HEK293 (cell line): ENCODE measurements around the gene ALDH16A1.

Experiments
- BCL11B ChIP-seq: fragments of 450-650 bp; formaldehyde crosslinking; IDR thresholded peaks from 2 replicates; pipeline ENCODE4 v1.5.1; 2016; ENCODE audit warnings: low read depth, missing biosample characterization, missing genetic modification characterization
- HOXD13 ChIP-seq: sonication (generic); formaldehyde crosslinking; IDR thresholded peaks from 2 replicates; pipeline ENCODE4 v1.8.0; 2022; ENCODE audit warnings: missing genetic modification reagents, borderline replicate concordance
- KLF8 ChIP-seq: fragments of 450-650 bp; formaldehyde crosslinking; IDR thresholded peaks from 2 replicates; pipeline ENCODE4 v1.5.1; 2016; ENCODE audit warnings: missing biosample characterization, missing genetic modification characterization
- OVOL3 ChIP-seq: fragments of 450-650 bp; formaldehyde crosslinking; IDR thresholded peaks from 2 replicates; pipeline ENCODE4 v1.5.1; 2016; ENCODE audit warnings: missing biosample characterization, missing genetic modification characterization
- PRDM10 ChIP-seq: fragments of 450-650 bp; formaldehyde crosslinking; IDR thresholded peaks from 2 replicates; pipeline ENCODE4 v1.5.1; 2016; ENCODE audit warnings: missing biosample characterization, missing genetic modification characterization
- REST ChIP-seq: fragments of 450-650 bp; formaldehyde crosslinking; IDR thresholded peaks from 2 replicates; pipeline ENCODE4 v1.5.1; 2016; ENCODE audit warnings: missing biosample characterization, missing genetic modification characterization
- SALL2 ChIP-seq: fragments of 450-650 bp; formaldehyde crosslinking; IDR thresholded peaks from 2 replicates; pipeline ENCODE4 v1.5.0; 2017; ENCODE audit warnings: missing biosample characterization, mild to moderate bottlenecking, missing genetic modification characterization, borderline replicate concordance
- SP2 ChIP-seq: fragments of 450-650 bp; formaldehyde crosslinking; IDR thresholded peaks from 2 replicates; pipeline ENCODE4 v1.5.1; 2016; ENCODE audit warnings: missing biosample characterization, missing genetic modification characterization
- TCF7L2 ChIP-seq: IDR thresholded peaks from 2 replicates; pipeline ENCODE4 v1.6.1; 2011; ENCODE audit warnings: low read depth, mild to moderate bottlenecking, inconsistent platforms, low read length, moderate library complexity, borderline replicate concordance
- TRIM28 ChIP-seq: IDR thresholded peaks from 2 replicates; pipeline ENCODE4 v1.6.1; 2011; ENCODE audit warnings: low read length, control low read depth, borderline replicate concordance
- ZBTB26 ChIP-seq: fragments of 450-650 bp; formaldehyde crosslinking; optimal IDR thresholded peaks from 2 replicates; pipeline ENCODE3; 2016; ENCODE audit warnings: missing biosample characterization, mild to moderate bottlenecking, missing genetic modification characterization
- ZBTB44 ChIP-seq: fragments of 450-650 bp; IDR thresholded peaks from 2 replicates; pipeline ENCODE4 v1.5.1; 2018; ENCODE audit warnings: missing biosample characterization, mild to moderate bottlenecking, missing genetic modification characterization
- ZBTB8A ChIP-seq: fragments of 450-650 bp; formaldehyde crosslinking; IDR thresholded peaks from 2 replicates; pipeline ENCODE4 v1.5.1; 2016; ENCODE audit warnings: missing biosample characterization, missing genetic modification characterization
- ZNF132 ChIP-seq: fragments of 450-650 bp; formaldehyde crosslinking; IDR thresholded peaks from 2 replicates; pipeline ENCODE4 v1.5.1; 2017; ENCODE audit warnings: missing biosample characterization, missing genetic modification characterization, borderline replicate concordance
- ZNF184 ChIP-seq: fragments of 450-650 bp; IDR thresholded peaks from 2 replicates; pipeline ENCODE4 v1.5.1; 2018; ENCODE audit warnings: missing biosample characterization, mild to moderate bottlenecking, missing genetic modification characterization
- ZNF214 ChIP-seq: fragments of 450-650 bp; formaldehyde crosslinking; IDR thresholded peaks from 2 replicates; pipeline ENCODE4 v1.5.1; 2017; ENCODE audit warnings: missing biosample characterization, mild to moderate bottlenecking, missing genetic modification characterization, borderline replicate concordance
- ZNF239 ChIP-seq: fragments of 450-650 bp; formaldehyde crosslinking; IDR thresholded peaks from 2 replicates; pipeline ENCODE4 v1.5.1; 2016; ENCODE audit warnings: missing biosample characterization, missing genetic modification characterization
- ZNF302 ChIP-seq: fragments of 450-650 bp; formaldehyde crosslinking; IDR thresholded peaks from 2 replicates; pipeline ENCODE4 v1.5.1; 2016; ENCODE audit warnings: missing biosample characterization, missing genetic modification characterization, low read depth
- ZNF416 ChIP-seq: fragments of 450-650 bp; formaldehyde crosslinking; IDR thresholded peaks from 2 replicates; pipeline ENCODE4 v1.5.1; 2016; ENCODE audit warnings: missing biosample characterization, missing genetic modification characterization
- ZNF473 ChIP-seq: fragments of 450-650 bp; formaldehyde crosslinking; IDR thresholded peaks from 2 replicates; pipeline ENCODE4 v1.5.1; 2017; ENCODE audit warnings: missing biosample characterization, missing genetic modification characterization
- ZNF571 ChIP-seq: fragments of 450-650 bp; formaldehyde crosslinking; IDR thresholded peaks from 2 replicates; pipeline ENCODE4 v1.5.0; 2017; ENCODE audit warnings: missing biosample characterization, missing genetic modification characterization
- ZNF621 ChIP-seq: fragments of 450-650 bp; formaldehyde crosslinking; IDR thresholded peaks from 2 replicates; pipeline ENCODE4 v1.5.1; 2017; ENCODE audit warnings: missing biosample characterization, missing genetic modification characterization
- ZNF677 ChIP-seq: fragments of 450-650 bp; IDR thresholded peaks from 2 replicates; pipeline ENCODE4 v1.5.0; 2018; ENCODE audit warnings: missing biosample characterization, mild to moderate bottlenecking, missing genetic modification characterization, moderate library complexity
- ZNF701 ChIP-seq: fragments of 450-650 bp; formaldehyde crosslinking; IDR thresholded peaks from 2 replicates; pipeline ENCODE4 v1.5.1; 2016; ENCODE audit warnings: missing biosample characterization, missing genetic modification characterization
- ZNF768 ChIP-seq: fragments of 450-650 bp; formaldehyde crosslinking; IDR thresholded peaks from 2 replicates; pipeline ENCODE4 v1.5.1; 2018; ENCODE audit warnings: missing biosample characterization, mild to moderate bottlenecking, missing genetic modification characterization
- ZNF791 ChIP-seq: fragments of 450-650 bp; formaldehyde crosslinking; IDR thresholded peaks from 2 replicates; pipeline ENCODE4 v1.5.1; 2016; ENCODE audit warnings: missing biosample characterization, missing genetic modification characterization
- ZNF837 ChIP-seq: fragments of 450-650 bp; formaldehyde crosslinking; IDR thresholded peaks from 2 replicates; pipeline ENCODE4 v1.5.1; 2016; ENCODE audit warnings: missing biosample characterization, missing genetic modification characterization
- ZSCAN30 ChIP-seq: fragments of 450-650 bp; IDR thresholded peaks from 2 replicates; pipeline ENCODE4 v1.5.1; 2018; ENCODE audit warnings: missing biosample characterization, mild to moderate bottlenecking, missing genetic modification characterization, moderate library complexity
- ZSCAN4 ChIP-seq: fragments of 450-650 bp; formaldehyde crosslinking; IDR thresholded peaks from 2 replicates; pipeline ENCODE4 v1.5.1; 2017; ENCODE audit warnings: missing biosample characterization, missing genetic modification characterization

Gene ALDH16A1

GRCh38 chr19:49487277-49488045 is 34.4 kb downstream of the ALDH16A1 start, which contains the start of gene RPL13A (continued):
- no peak for TF ChIP-seq ZNF184 (tag by site-specific recombination)
- TF ChIP-seq TRIM28 = no peak
- no peak for TF ChIP-seq ZBTB44 (tag by site-specific recombination)
- peak; percentile 86 for TF ChIP-seq ZSCAN30 (tag by site-specific recombination)
- no peak for TF ChIP-seq ZNF571
- TF ChIP-seq BCL11B (tag by site-specific recombination) = peak; percentile 91
- peak; percentile 56 for TF ChIP-seq KLF8 (tag by site-specific recombination)
- no peak for TF ChIP-seq ZNF132 (tag by site-specific recombination)
- no peak for TF ChIP-seq ZNF473
- TF ChIP-seq ZNF768 (tag by site-specific recombination) = 0 out of 2 replicates have a peak, but pooled peaks have one; percentile 30
- TF ChIP-seq ZNF837 = no peak
- TF ChIP-seq ZBTB26 (tag by site-specific recombination) = peak; percentile 86
- no peak for TF ChIP-seq OVOL3 (tag by site-specific recombination)
- TF ChIP-seq ZNF416 (tag by site-specific recombination) = no peak
- TF ChIP-seq ZNF677 = no peak
- no peak for TF ChIP-seq HOXD13 (CRISPR knock-in tag)
- TF ChIP-seq ZNF214 (tag by site-specific recombination) = no peak
- no peak for TF ChIP-seq REST (tag by site-specific recombination)
- TF ChIP-seq SP2 (tag by site-specific recombination) = peak; percentile 97
- TF ChIP-seq ZBTB8A (tag by site-specific recombination) = 0 out of 2 replicates have a peak, but pooled peaks have one; percentile 12
- no peak for TF ChIP-seq ZNF701 (tag by site-specific recombination)
- no peak for TF ChIP-seq ZNF302 (tag by site-specific recombination)
- no peak for TF ChIP-seq ZNF239 (tag by site-specific recombination)
- no peak for TF ChIP-seq TCF7L2
- no peak for TF ChIP-seq ZNF791 (tag by site-specific recombination)
- no peak for TF ChIP-seq SALL2 (tag by site-specific recombination)
- no peak for TF ChIP-seq PRDM10 (tag by site-specific recombination)
- TF ChIP-seq ZNF621 (tag by site-specific recombination) = no peak
- no peak for TF ChIP-seq ZSCAN4
